ENCODE measurements around the gene ASF1B. TPM values are rescaled to one million over a fixed set of nuclear protein-coding genes. Genes with fewer than 3 reads are reported as not detected.

The ASF1B gene
- total RNA-seq, 1 donor from 2014 or later = 16.4 TPM

- Histone ChIP-seq H3K27ac (no peak overlapping the region), H2AFZ (replicated peaks) (no peak overlapping the region), H3K79me2 (ENCODE audit: low read depth) (no peaks in the 10 kb centered on the region), H3K36me3 (no peaks in the 10 kb centered on the region), H4K20me1 (ENCODE audit: low read depth) (peaks cover 6% of the 10 kb centered on the region), H3K9ac (no peak overlapping the region), H3K4me1 (no peaks in the 10 kb centered on the region), H3K27me3 (no peaks in the 10 kb centered on the region), H3F3A (ENCODE audit: low read depth) (no peaks in the 10 kb centered on the region), H3K4me2 (no peak overlapping the region), H3K9me3 (ENCODE audit: low read depth) (no peaks in the 10 kb centered on the region), H3K4me3 (no peak overlapping the region)
- Mint-ChIP-seq H3K9me3 (no peaks in the 10 kb centered on the region), H3K4me3 (no peak overlapping the region), H3K36me3 (peaks cover 7% of the 10 kb centered on the region), H3K27me3 (ENCODE audit: insufficient read depth, low read depth) (peaks cover 2% of the 10 kb centered on the region), H3K4me1 (no peaks in the 10 kb centered on the region), H3K27ac (no peak overlapping the region)
- TF ChIP-seq EZH2phosphoT487 (IDR thresholded peaks at IDR 0.05) (no peak), CTCF (IDR thresholded peaks at IDR 0.05) (no peak), EZH2 (IDR thresholded peaks at IDR 0.05) (no peak)
- no peak for DNase-seq (ENCODE audit: low spot score)
Observed at GRCh38 chr19:14105680-14106079, 30.7 kb downstream of the ASF1B start.

- H3K36me3 Mint-ChIP-seq = peaks cover 7% of the 10 kb centered on the region
- no peaks in the 10 kb centered on the region for H3K27me3 ChIP-seq
- H3K4me3 ChIP-seq = no peak overlapping the region
- no peaks in the 10 kb centered on the region for H3K27me3 Mint-ChIP-seq (ENCODE audit: insufficient read depth, low read depth)
- no peak for TF ChIP-seq CTCF (IDR thresholded peaks at IDR 0.05)
- no peak for TF ChIP-seq EZH2 (IDR thresholded peaks at IDR 0.05)
- TF ChIP-seq EZH2phosphoT487 (IDR thresholded peaks at IDR 0.05) = no peak
- no peak overlapping the region for H3K27ac ChIP-seq
- H3K4me3 Mint-ChIP-seq = no peak overlapping the region
- H4K20me1 ChIP-seq (ENCODE audit: low read depth) = peaks cover 3% of the 10 kb centered on the region
- DNase-seq (ENCODE audit: low spot score) = no peak
- no peaks in the 10 kb centered on the region for H3K9me3 ChIP-seq (ENCODE audit: low read depth)
- H3K79me2 ChIP-seq (ENCODE audit: low read depth) = no peaks in the 10 kb centered on the region
- H3F3A ChIP-seq (ENCODE audit: low read depth) = no peaks in the 10 kb centered on the region
- no peak overlapping the region for H2AFZ ChIP-seq (replicated peaks)
- H3K9me3 Mint-ChIP-seq = no peaks in the 10 kb centered on the region
- H3K4me2 ChIP-seq = no peak overlapping the region
- no peak overlapping the region for H3K9ac ChIP-seq
- H3K4me1 Mint-ChIP-seq = no peaks in the 10 kb centered on the region
- no peaks in the 10 kb centered on the region for H3K4me1 ChIP-seq
- H3K36me3 ChIP-seq = no peaks in the 10 kb centered on the region
- no peak overlapping the region for H3K27ac Mint-ChIP-seq
Observed at GRCh38 chr19:14103310-14103709, 33.1 kb downstream of the ASF1B start.

- no peaks in the 10 kb centered on the region for H3K4me1 ChIP-seq
- H2AFZ ChIP-seq (replicated peaks) = no peak overlapping the region
- H4K20me1 ChIP-seq (ENCODE audit: low read depth) = peaks cover 3% of the 10 kb centered on the region
- H3K9ac ChIP-seq = no peak overlapping the region
- H3K27me3 Mint-ChIP-seq (ENCODE audit: insufficient read depth, low read depth) = no peaks in the 10 kb centered on the region
- H3K4me1 Mint-ChIP-seq = no peaks in the 10 kb centered on the region
- H3K9me3 ChIP-seq (ENCODE audit: low read depth) = no peaks in the 10 kb centered on the region
- H3K36me3 ChIP-seq = no peaks in the 10 kb centered on the region
- peaks cover 12% of the 10 kb centered on the region for H3K36me3 Mint-ChIP-seq
- H3F3A ChIP-seq (ENCODE audit: low read depth) = no peaks in the 10 kb centered on the region
- DNase-seq (ENCODE audit: low spot score) = no peak
- H3K4me3 ChIP-seq = no peak overlapping the region
- TF ChIP-seq EZH2phosphoT487 (IDR thresholded peaks at IDR 0.05) = no peak
- TF ChIP-seq CTCF (IDR thresholded peaks at IDR 0.05) = no peak
- TF ChIP-seq EZH2 (IDR thresholded peaks at IDR 0.05) = no peak
- H3K79me2 ChIP-seq (ENCODE audit: low read depth) = no peaks in the 10 kb centered on the region
- H3K27me3 ChIP-seq = no peaks in the 10 kb centered on the region
- no peak overlapping the region for H3K4me3 Mint-ChIP-seq
- no peaks in the 10 kb centered on the region for H3K9me3 Mint-ChIP-seq
- no peak overlapping the region for H3K27ac ChIP-seq
- H3K4me2 ChIP-seq = no peak overlapping the region
- H3K27ac Mint-ChIP-seq = no peak overlapping the region
Observed at GRCh38 chr19:14102756-14103155, 33.6 kb downstream of the ASF1B start.
